KMS-11 (cell line): ENCODE results near the gene ASCC2.

ENCODE experiments used
- H2AFZ ChIP-seq: fragments of 200-600 bp; sonication (generic); 2 replicates; pipeline ENCODE4 v1.6.1; 2016; ENCODE audit warnings: antibody characterized with exemption, mixed run types, low read depth
- H3K27ac ChIP-seq: fragments of 200-600 bp; sonication (generic); 2 replicates; pipeline ENCODE4 v1.6.1; 2016; ENCODE audit warnings: mild to moderate bottlenecking, mixed run types
- H3K27me3 ChIP-seq: fragments of 200-600 bp; sonication (generic); 2 replicates; pipeline ENCODE4 v1.6.1; 2017; ENCODE audit warnings: mild to moderate bottlenecking, low read depth, mixed run types, moderate library complexity; ENCODE audit not compliant: insufficient read depth
- H3K36me3 ChIP-seq: fragments of 200-600 bp; sonication (generic); 2 replicates; pipeline ENCODE4 v1.6.1; 2017; ENCODE audit warnings: mild to moderate bottlenecking, mixed run types; ENCODE audit not compliant: insufficient read depth
- H3K4me1 ChIP-seq: fragments of 200-600 bp; sonication (generic); 2 replicates; pipeline ENCODE4 v1.6.1; 2016; ENCODE audit warnings: mild to moderate bottlenecking, low read depth, mixed run types; ENCODE audit not compliant: poor library complexity, severe bottlenecking
- H3K4me2 ChIP-seq: fragments of 200-600 bp; sonication (generic); 2 replicates; pipeline ENCODE4 v1.7.0; 2016; ENCODE audit warnings: mild to moderate bottlenecking, mixed run types
- H3K4me3 ChIP-seq: fragments of 200-600 bp; sonication (generic); IDR thresholded peaks from 2 replicates; pipeline ENCODE4 v1.6.1; 2017; ENCODE audit warnings: low read depth, low read length, mixed read lengths; ENCODE audit not compliant: insufficient read depth
- H3K79me2 ChIP-seq: fragments of 200-600 bp; sonication (generic); 2 replicates; pipeline ENCODE4 v1.6.1; 2016; ENCODE audit warnings: low read depth, mixed run types; ENCODE audit not compliant: insufficient read depth
- H3K9ac ChIP-seq: fragments of 200-600 bp; sonication (generic); 2 replicates; pipeline ENCODE4 v1.6.1; 2016; ENCODE audit warnings: mild to moderate bottlenecking, mixed run types
- H4K20me1 ChIP-seq: fragments of 200-600 bp; sonication (generic); 2 replicates; pipeline ENCODE4 v1.6.1; 2016; ENCODE audit warnings: mild to moderate bottlenecking, mixed run types; ENCODE audit not compliant: insufficient read depth
- CTCF ChIP-seq: fragments of 200-600 bp; sonication (generic); conservative IDR thresholded peaks from 2 replicates; pipeline ENCODE4 v1.6.1; 2017; ENCODE audit warnings: low read depth, mild to moderate bottlenecking, antibody characterized with exemption, low read length, moderate library complexity, mixed read lengths

The ASCC2 gene

DNA sequence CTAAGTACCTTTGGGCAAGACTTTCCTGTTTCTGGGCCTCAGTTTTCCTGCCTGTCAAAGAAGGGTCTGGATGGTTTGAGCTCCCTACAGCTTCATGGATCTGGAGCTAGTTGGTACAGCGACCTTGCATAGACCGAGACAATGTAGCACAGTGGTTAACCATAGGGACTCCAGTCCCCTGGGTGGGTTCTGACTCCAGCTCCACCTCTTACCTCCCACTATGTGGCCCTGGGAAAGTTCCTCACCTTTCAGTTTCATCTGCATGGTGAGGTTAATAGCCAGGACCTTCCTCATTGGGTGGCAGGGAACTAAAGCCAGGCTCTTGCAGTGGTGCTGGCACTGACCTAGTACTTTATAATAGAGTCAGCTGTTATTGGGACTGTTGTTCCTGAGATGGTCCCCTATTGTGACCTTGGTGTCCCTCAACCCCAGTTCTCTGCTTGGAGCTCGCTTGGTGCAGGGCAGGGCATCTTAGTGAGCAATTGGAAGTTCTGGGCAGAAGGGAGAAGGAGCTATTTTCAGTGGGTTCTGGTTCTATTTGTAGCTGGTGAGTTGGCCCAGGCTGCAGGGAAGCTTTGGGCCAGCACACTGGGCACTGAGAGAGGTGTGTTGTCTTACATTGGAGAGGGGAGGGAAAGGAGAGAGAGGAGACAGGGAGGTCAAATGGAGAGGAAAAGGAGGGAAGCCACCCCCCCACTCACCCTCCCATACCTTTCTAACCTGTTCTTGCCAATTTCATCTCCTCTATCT lies 34.2 kb upstream of the ASCC2 start:
- no peak overlapping the region for H3K4me2 ChIP-seq
- no peak overlapping the region for H3K27ac ChIP-seq
- no peak overlapping the region for H3K9ac ChIP-seq

DNA sequence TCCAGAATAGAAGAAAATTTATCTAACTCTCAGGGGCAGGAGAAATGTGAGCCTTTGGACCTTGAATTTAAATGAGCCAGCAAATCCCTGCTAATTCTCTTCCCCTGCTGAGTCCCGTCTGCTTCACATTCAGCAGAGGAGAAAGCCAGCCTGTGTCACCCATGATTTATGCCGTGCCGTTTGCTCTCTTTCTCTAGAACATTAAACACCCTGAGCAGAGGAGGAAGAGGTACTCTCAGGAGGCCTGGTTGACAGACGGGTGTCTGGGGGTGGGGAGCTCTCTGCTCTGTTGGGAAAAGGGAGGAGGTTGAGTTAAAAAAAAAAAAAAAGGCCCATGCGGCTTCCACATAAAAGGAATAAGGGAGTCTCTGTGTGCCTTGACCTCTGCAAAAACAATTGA lies 33.6 kb upstream of the ASCC2 start:
- no peak overlapping the region for H3K4me2 ChIP-seq
- no peaks in the 10 kb centered on the region for H3K79me2 ChIP-seq
- no peak overlapping the region for H2AFZ ChIP-seq
- H3K9ac ChIP-seq, result no peak overlapping the region
- no peak overlapping the region for H3K4me3 ChIP-seq
- no peaks in the 10 kb centered on the region for H3K27me3 ChIP-seq
- no peak for TF ChIP-seq CTCF
- peaks cover 32% of the 10 kb centered on the region for H3K4me1 ChIP-seq
- no peaks in the 10 kb centered on the region for H4K20me1 ChIP-seq
- H3K27ac ChIP-seq, result no peak overlapping the region
- H3K36me3 ChIP-seq, result no peaks in the 10 kb centered on the region

More for the DNA sequence above, 34.2 kb upstream of the ASCC2 start:
- Histone ChIP-seq H3K4me1 (peaks cover 32% of the 10 kb centered on the region), H3K36me3 (no peaks in the 10 kb centered on the region), H2AFZ (no peak overlapping the region), H3K4me3 (no peak overlapping the region), H3K79me2 (no peaks in the 10 kb centered on the region), H4K20me1 (no peaks in the 10 kb centered on the region), H3K27me3 (no peaks in the 10 kb centered on the region)
- TF ChIP-seq CTCF, result no peak

DNA sequence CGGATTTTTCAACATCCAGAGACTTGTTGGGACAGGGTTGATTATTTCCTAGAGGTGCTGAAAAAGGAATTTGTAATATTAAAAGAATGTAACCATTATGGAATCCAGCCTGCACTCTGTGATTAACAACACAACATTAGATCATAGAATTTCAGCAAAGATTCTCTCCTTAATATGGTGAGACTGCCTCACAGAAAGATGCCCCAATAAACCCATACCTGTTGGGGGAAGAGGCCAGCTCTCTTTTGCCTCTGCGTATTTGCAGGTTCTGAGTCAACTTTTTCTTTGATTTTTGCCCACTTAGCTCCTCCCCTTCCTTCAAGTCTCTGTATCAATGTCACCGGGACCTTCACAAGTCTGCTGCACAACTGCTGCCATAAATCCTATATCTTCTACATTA lies 32.5 kb upstream of the ASCC2 start:
- TF ChIP-seq CTCF, result no peak
- Histone ChIP-seq H3K27ac (no peak overlapping the region), H3K4me2 (no peak overlapping the region), H3K36me3 (no peaks in the 10 kb centered on the region), H2AFZ (no peak overlapping the region), H3K79me2 (no peaks in the 10 kb centered on the region), H4K20me1 (no peaks in the 10 kb centered on the region), H3K4me3 (no peak overlapping the region), H3K4me1 (peaks cover 32% of the 10 kb centered on the region), H3K27me3 (no peaks in the 10 kb centered on the region), H3K9ac (no peak overlapping the region)

- H3K36me3 ChIP-seq, result no peaks in the 10 kb centered on the region
- H3K4me2 ChIP-seq, result no peak overlapping the region
- no peaks in the 10 kb centered on the region for H4K20me1 ChIP-seq
- no peak overlapping the region for H3K4me3 ChIP-seq
- TF ChIP-seq CTCF, result no peak
- no peak overlapping the region for H3K9ac ChIP-seq
- no peak overlapping the region for H2AFZ ChIP-seq
- H3K4me1 ChIP-seq, result peaks cover 8% of the 10 kb centered on the region
- H3K27me3 ChIP-seq, result no peaks in the 10 kb centered on the region
- no peaks in the 10 kb centered on the region for H3K79me2 ChIP-seq
- no peak overlapping the region for H3K27ac ChIP-seq
Observed at GRCh38 chr22:29867851-29868250, 29.8 kb upstream of the ASCC2 start.
